CD4-positive, alpha-beta T cell (primary cell): ENCODE data around the gene ALDH2. TPM values are rescaled to one million over a fixed set of nuclear protein-coding genes. Genes with fewer than 3 reads are reported as not detected.
A peak's percentile ranks its signal among the peaks of the same experiment; 100 is the strongest.
"Not testable (repeated sequence)": the region's sequence is repeated elsewhere in the genome, so short reads cannot be mapped to it uniquely, and the experiment has no call there.

Experiments
- ATAC-seq: fragments of 200-7000 bp; cut with Tn5 transposase; one replicate; pipeline ENCODE4 v1.10.0; 2022; ENCODE audit warnings: mild to moderate bottlenecking; ENCODE audit not compliant: poor library complexity
- CTCF ChIA-PET: fragments of 350-600 bp; sonication (Branson Sonifier 250); formaldehyde crosslinking; loops from one replicate; lab custom pipeline; 2021; ENCODE audit warnings: antibody characterized with exemption, inconsistent platforms; lab: Charles Lee
- POLR2A ChIA-PET: fragments of 350-600 bp; sonication (Branson Sonifier 250); formaldehyde crosslinking; loops from one replicate; lab custom pipeline; 2021; ENCODE audit warnings: antibody characterized with exemption, inconsistent platforms; lab: Charles Lee
- DNase-seq, 14 experiments: peaks; one replicate each; pipeline ENCODE4 v3.0.0-alpha.2; 2013 to 2020; ENCODE audit warnings: mixed read lengths in 2 of 14
- H3K27ac ChIP-seq, 2 donors: one replicate each; pipeline versions ENCODE4 v1.5.1 to v1.7.0; 2013; ENCODE audit warnings: low read length in 2 of 2, low read depth in 1 of 2, mild to moderate bottlenecking in 1 of 2
- H3K27me3 ChIP-seq, 2 experiments: 1 replicate in 1 of 2; 2 replicates in 1 of 2; pipeline versions ENCODE4 v1.6.1 to v1.7.0; 2013; ENCODE audit warnings: low read length in 2 of 2, control low read depth in 1 of 2, mild to moderate bottlenecking in 1 of 2, moderate library complexity in 1 of 2; ENCODE audit not compliant: insufficient read depth in 2 of 2, control insufficient read depth in 1 of 2
- H3K36me3 ChIP-seq: one replicate; pipeline ENCODE4 v1.6.1; 2013; ENCODE audit warnings: low read length, control low read depth; ENCODE audit not compliant: insufficient read depth
- H3K4me1 ChIP-seq: one replicate; pipeline ENCODE4 v1.6.1; 2013; ENCODE audit warnings: low read length, control low read depth; ENCODE audit not compliant: insufficient read depth
- H3K4me3 ChIP-seq: one replicate; pipeline ENCODE4 v1.5.1; 2013; ENCODE audit warnings: mild to moderate bottlenecking, low read length, moderate library complexity
- H3K9me3 ChIP-seq, 2 experiments: 1 replicate in 1 of 2; 2 replicates in 1 of 2; pipeline versions ENCODE4 v1.6.1 to v1.7.0; 2013; ENCODE audit warnings: low read length in 2 of 2, mild to moderate bottlenecking in 2 of 2, control low read depth in 1 of 2, moderate library complexity in 1 of 2; ENCODE audit not compliant: control insufficient read depth in 1 of 2, insufficient read depth in 1 of 2
- H3K27ac Mint-ChIP-seq: one replicate; pipeline ENCODE4 v1.8.0; 2020; ENCODE audit warnings: mixed read lengths
- H3K27me3 Mint-ChIP-seq: one replicate; pipeline ENCODE4 v1.8.0; 2021; ENCODE audit warnings: mixed read lengths
- H3K36me3 Mint-ChIP-seq: one replicate; pipeline ENCODE4 v1.8.0; 2021; ENCODE audit warnings: low read depth, mixed read lengths
- H3K4me1 Mint-ChIP-seq: one replicate; pipeline ENCODE4 v1.8.0; 2021; ENCODE audit warnings: low read depth, mixed read lengths
- H3K4me3 Mint-ChIP-seq: one replicate; pipeline ENCODE4 v1.8.0; 2020; ENCODE audit warnings: mild to moderate bottlenecking, mixed read lengths
- H3K9me3 Mint-ChIP-seq: one replicate; pipeline ENCODE4 v1.8.0; 2020; ENCODE audit warnings: mixed read lengths
- CTCF ChIP-seq: fragments of 200-600 bp; IDR thresholded peaks from one replicate; pipeline ENCODE4 v1.8.0; 2022; ENCODE audit warnings: antibody characterized with exemption, mild to moderate bottlenecking
- intact Hi-C, 2 experiments: fragments of 100-400 bp; cut with DNase I in 1 of 2; cut with micrococcal nuclease in 1 of 2; formaldehyde crosslinking; loops; one replicate each; pipeline versions ENCODE4 v1.15.1 to v1.9.0; 2023 to 2025; cut with DNase I, micrococcal nuclease
- polyA plus RNA-seq, 2 donors: library from polyadenylated mRNA; unstranded; fragments of 120-200 nt; gene quantifications; one replicate each; pipeline ENCODE4 v1.2.1, GENCODE V29; 2013
- total RNA-seq, 174 experiments: library from RNA in 2 of 174; stranded (reverse) in 2 of 174; gene quantifications; one replicate each; pipeline ENCODE4 v1.2.3 and lab custom pipeline; 2021 to 2026

Gene ALDH2
- total RNA-seq (1 to 10 TPM; 2.0 to 2.1 TPM), total RNA-seq (lab: John Stamatoyannopoulos, UW) (0.26 to 11.0 (median 1.6) reads per million in 172 experiments)
- 20.8 TPM for polyA plus RNA-seq (2013, experiment 1 of 2)
- polyA plus RNA-seq (2013, experiment 2 of 2) = 13.0 TPM

- DNase-seq = peak in 8 of 14 experiments; percentile 3 to 50 (median 30)
- peak; percentile 65 for ATAC-seq
- intact Hi-C loops = no loop called here
- Histone ChIP-seq H3K4me1 (peaks cover 12% of the 10 kb centered on the region), H3K36me3 (no peaks in the 10 kb centered on the region), H3K4me3 (peak within 1 kb of the TSS; percentile 48), H3K27me3 (peaks cover 18 to 33% of the 10 kb centered on the region in 2 experiments), H3K27ac (no peak within 1 kb of the TSS), H3K9me3 (peaks cover 0 to 13% of the 10 kb centered on the region in 2 experiments)
- TF ChIP-seq CTCF = no peak
- peaks cover 12% of the 10 kb centered on the region for H3K4me1 Mint-ChIP-seq
- H3K27ac Mint-ChIP-seq = no peak within 1 kb of the TSS
- CTCF ChIA-PET = interaction anchor here (1.0 kb wide), 1 partner anchor 46 kb away, joined by 3 read pairs; no protein-coding TSS in a partner anchor
- H3K36me3 Mint-ChIP-seq = no peaks in the 10 kb centered on the region
- H3K9me3 Mint-ChIP-seq = no peaks in the 10 kb centered on the region
- peak within 1 kb of the TSS; percentile 76 for H3K4me3 Mint-ChIP-seq
- H3K27me3 Mint-ChIP-seq = peaks cover 46% of the 10 kb centered on the region
- POLR2A ChIA-PET = no interaction called here
Observed at GRCh38 chr12:111766608-111767361, at the start of gene ALDH2. Gene ALDH2, plus strand, starts transcription at chr12:111766933. Its CDS starts 50 bp downstream, at chr12:111766983.

GRCh38 chr12:111719316-111719715 lies 47.4 kb upstream of the ALDH2 start:
- H3K27me3 ChIP-seq, H3K4me3 Mint-ChIP-seq, H3K27me3 Mint-ChIP-seq, POLR2A ChIA-PET, H3K9me3 ChIP-seq, intact Hi-C loops, H3K9me3 Mint-ChIP-seq, H3K4me3 ChIP-seq, DNase-seq, ATAC-seq, H3K27ac Mint-ChIP-seq, H3K27ac ChIP-seq, CTCF ChIA-PET, H3K4me1 ChIP-seq, H3K4me1 Mint-ChIP-seq: not testable (repeated sequence)
- peaks cover 42% of the 10 kb centered on the region for H3K36me3 ChIP-seq
- H3K36me3 Mint-ChIP-seq = peaks cover 53% of the 10 kb centered on the region

DNA sequence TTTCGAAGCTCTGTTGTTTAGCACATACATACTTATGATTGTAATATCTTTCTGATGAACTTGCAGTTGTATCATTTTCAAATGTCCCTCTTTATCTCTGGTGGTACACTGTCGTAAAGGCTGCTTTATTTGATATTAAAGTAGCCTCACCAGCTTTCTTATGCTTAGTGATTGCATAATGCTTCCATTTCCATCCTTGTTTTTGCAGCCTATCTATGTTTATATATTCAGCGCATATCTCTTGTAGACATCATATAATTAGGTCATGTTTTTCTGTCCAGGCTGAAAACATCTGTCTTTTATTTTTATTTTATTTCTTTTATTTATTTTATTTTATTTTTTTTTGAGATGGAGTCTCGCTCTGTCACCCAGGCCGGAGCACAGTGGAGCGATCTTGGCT lies 46.3 kb upstream of the ALDH2 start:
- H3K4me3 Mint-ChIP-seq = no peak overlapping the region
- Histone ChIP-seq H3K9me3 (no peaks in the 10 kb centered on the region), H3K27ac (no peak overlapping the region), H3K4me3 (no peak overlapping the region), H3K27me3 (no peaks in the 10 kb centered on the region), H3K4me1 (no peaks in the 10 kb centered on the region), H3K36me3 (peaks cover 36% of the 10 kb centered on the region)
- no peaks in the 10 kb centered on the region for H3K27me3 Mint-ChIP-seq
- DNase-seq = no peak
- H3K27ac Mint-ChIP-seq = no peak overlapping the region
- H3K4me1 Mint-ChIP-seq = no peaks in the 10 kb centered on the region
- intact Hi-C loops = no loop called here
- H3K9me3 Mint-ChIP-seq = no peaks in the 10 kb centered on the region
- no peak for TF ChIP-seq CTCF
- POLR2A ChIA-PET = interaction anchor here (0.5 kb wide), 1 partner anchor 20 kb away, joined by 5 read pairs; no protein-coding TSS in a partner anchor
- peaks cover 55% of the 10 kb centered on the region for H3K36me3 Mint-ChIP-seq
- ATAC-seq = no peak
- CTCF ChIA-PET = no interaction called here

DNA sequence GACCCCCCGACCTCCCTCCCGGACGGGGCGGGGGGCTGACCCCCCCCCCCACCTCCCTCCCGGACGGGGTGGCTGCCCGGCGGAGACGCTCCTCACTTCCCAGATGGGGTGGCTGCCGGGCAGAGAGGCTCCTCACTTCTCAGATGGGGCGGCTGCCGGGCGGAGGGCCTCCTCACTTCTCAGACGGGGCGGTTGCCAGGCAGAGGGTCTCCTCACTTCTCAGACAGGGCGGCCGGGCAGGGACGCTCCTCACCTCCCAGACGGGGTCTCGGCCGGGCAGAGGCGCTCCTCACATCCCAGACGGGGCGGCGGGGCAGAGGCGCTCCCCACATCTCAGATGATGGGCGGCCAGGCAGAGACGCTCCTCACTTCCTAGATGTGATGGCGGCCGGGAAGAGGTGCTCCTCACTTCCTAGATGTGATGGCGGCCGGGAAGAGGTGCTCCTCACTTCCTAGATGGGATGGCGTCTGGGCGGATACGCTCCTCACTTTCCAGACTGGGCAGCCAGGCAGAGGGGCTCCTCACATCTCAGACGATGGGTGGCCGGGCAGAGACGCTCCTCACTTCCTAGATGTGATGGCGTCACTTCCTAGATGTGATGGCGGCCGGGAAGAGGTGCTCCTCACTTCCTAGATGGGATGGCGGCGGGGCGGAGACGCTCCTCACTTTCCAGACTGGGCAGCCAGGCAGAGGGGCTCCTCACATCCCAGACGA lies 42.9 kb upstream of the ALDH2 start:
- H3K27me3 Mint-ChIP-seq, intact Hi-C loops, H3K27ac ChIP-seq, POLR2A ChIA-PET, DNase-seq, H3K27me3 ChIP-seq, CTCF ChIA-PET, H3K4me3 ChIP-seq, H3K9me3 ChIP-seq, H3K9me3 Mint-ChIP-seq, ATAC-seq, H3K27ac Mint-ChIP-seq, H3K4me3 Mint-ChIP-seq, H3K4me1 ChIP-seq, H3K4me1 Mint-ChIP-seq: not testable (repeated sequence)
- H3K36me3 Mint-ChIP-seq = peaks cover 45% of the 10 kb centered on the region
- peaks cover 19% of the 10 kb centered on the region for H3K36me3 ChIP-seq
